ENCODE data around the gene SLC35D1.

SLC35D1 gene

DNA sequence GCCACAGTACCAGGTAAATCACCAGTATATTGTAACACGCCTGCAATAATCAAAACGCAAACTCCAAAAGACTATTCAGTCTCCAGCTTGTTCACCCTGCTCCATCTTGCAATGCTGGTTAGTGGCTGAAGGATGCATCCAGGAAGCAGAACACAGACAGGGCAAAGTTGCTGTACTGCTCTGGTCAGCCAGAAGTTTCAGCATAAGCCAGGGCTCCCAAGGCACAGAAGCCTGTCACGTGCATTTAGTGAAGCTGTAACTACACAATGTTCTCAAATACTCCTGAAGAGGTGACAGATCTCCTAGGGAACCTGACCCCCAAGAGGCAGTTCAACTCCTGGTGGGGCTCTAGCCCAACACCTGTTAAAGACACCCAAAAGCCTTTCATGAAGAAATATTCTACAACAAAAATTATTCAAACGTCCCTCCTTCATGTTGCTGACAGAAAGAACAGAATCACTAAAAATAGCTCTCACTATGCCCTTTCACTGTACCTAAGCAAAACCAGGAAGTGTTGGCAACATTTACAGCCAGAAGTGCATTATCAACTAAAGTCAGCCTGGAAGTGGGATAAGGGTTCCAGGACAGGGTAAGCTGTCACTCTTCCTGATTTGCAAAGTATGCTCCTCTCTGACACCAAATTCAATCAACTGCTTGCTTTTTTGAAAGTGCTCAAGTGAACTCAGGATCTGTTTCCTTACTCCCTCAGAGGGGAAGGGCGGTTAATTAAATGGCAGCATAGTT is 52.1 kb downstream of the SLC35D1 start:
- TF ChIP-seq, protein P1, sequence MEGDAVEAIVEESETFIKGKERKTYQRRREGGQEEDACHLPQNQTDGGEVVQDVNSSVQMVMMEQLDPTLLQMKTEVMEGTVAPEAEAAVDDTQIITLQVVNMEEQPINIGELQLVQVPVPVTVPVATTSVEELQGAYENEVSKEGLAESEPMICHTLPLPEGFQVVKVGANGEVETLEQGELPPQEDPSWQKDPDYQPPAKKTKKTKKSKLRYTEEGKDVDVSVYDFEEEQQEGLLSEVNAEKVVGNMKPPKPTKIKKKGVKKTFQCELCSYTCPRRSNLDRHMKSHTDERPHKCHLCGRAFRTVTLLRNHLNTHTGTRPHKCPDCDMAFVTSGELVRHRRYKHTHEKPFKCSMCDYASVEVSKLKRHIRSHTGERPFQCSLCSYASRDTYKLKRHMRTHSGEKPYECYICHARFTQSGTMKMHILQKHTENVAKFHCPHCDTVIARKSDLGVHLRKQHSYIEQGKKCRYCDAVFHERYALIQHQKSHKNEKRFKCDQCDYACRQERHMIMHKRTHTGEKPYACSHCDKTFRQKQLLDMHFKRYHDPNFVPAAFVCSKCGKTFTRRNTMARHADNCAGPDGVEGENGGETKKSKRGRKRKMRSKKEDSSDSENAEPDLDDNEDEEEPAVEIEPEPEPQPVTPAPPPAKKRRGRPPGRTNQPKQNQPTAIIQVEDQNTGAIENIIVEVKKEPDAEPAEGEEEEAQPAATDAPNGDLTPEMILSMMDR (conservative IDR thresholded peaks at IDR 0.05; ENCODE audit: low read length): no peak
- TF ChIP-seq EZH2phosphoT487 (IDR thresholded peaks at IDR 0.05; ENCODE audit: borderline replicate concordance): no peak
- H3K36me3 ChIP-seq (ENCODE audit: insufficient read depth, low read length): peaks cover 57% of the 10 kb centered on the region
- H3K27me3 ChIP-seq (ENCODE audit: insufficient read depth, low read length, poor library complexity, severe bottlenecking): no peaks in the 10 kb centered on the region
- H3K9me3 ChIP-seq (ENCODE audit: insufficient read depth, low read depth, low read length): no peaks in the 10 kb centered on the region
- H2AFZ ChIP-seq (ENCODE audit: low read length): no peak overlapping the region
- H3K79me2 ChIP-seq (ENCODE audit: insufficient read depth, low read length): 0 out of 2 replicates have a peak, but pooled peaks cover 4% of the 10 kb centered on the region
- H3K9me2 ChIP-seq (replicated peaks; ENCODE audit: low read depth, low read length): no peaks in the 10 kb centered on the region
- H3K4me2 ChIP-seq (ENCODE audit: low read depth, low read length, poor library complexity, severe bottlenecking): no peak overlapping the region
- peaks cover 8% of the 10 kb centered on the region; the same call in 1 of the 2 replicates for H3F3A ChIP-seq (ENCODE audit: low read depth)
- H3K4me3 ChIP-seq (ENCODE audit: low read length, poor library complexity, severe bottlenecking): no peak overlapping the region
- H3K9ac ChIP-seq (ENCODE audit: low read depth, low read length, poor library complexity, severe bottlenecking): no peak overlapping the region
- peaks cover 26% of the 10 kb centered on the region for H3K4me1 ChIP-seq (ENCODE audit: insufficient read depth, low read length, poor library complexity, severe bottlenecking)
- H4K20me1 ChIP-seq (ENCODE audit: insufficient read depth, low read length, poor library complexity, severe bottlenecking): no peaks in the 10 kb centered on the region

DNA sequence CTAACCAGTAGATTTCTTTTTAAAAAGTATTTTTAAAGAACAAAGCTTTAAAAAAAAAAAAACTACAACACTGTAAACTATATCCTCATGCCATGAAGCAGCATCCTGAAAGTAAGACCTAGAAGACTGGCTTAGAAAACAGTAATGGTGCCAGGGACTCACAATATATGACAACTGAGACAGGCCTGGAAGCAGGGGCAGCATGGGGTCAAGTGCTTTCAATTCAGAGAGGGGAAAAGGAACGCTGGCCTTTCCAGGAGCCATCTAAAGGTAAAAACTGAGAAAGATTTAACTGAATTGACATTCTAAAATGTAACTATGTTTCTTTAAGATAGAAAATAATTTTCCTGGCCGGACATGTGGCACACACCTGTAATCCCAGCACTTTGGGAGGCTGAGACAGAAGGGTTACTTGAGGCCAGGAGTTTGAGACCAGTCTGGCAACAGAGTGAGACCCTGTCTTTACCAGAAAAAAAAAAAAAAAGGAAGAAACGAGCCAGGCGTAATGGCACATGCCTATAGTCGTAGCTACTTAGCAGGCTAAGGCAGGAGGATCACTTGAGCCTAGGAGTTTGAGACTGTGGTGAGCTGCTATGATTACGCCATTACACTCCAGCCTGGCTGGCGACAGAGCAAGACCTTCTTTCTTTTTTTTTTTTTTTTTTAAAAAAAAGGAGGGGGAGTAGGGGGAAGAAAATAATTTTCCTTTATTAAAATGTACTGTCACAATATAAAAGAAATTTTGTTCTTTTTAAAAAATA is 54.1 kb downstream of the SLC35D1 start:
- no peak overlapping the region for H3K9ac ChIP-seq (ENCODE audit: low read depth, low read length, poor library complexity, severe bottlenecking)
- H3K79me2 ChIP-seq (ENCODE audit: insufficient read depth, low read length): 0 out of 2 replicates have a peak, but pooled peaks cover 4% of the 10 kb centered on the region
- H3F3A ChIP-seq (ENCODE audit: low read depth): peaks cover 8% of the 10 kb centered on the region; the same call in 1 of the 2 replicates
- peaks cover 54% of the 10 kb centered on the region for H3K36me3 ChIP-seq (ENCODE audit: insufficient read depth, low read length)
- H3K27me3 ChIP-seq (ENCODE audit: insufficient read depth, low read length, poor library complexity, severe bottlenecking): no peaks in the 10 kb centered on the region
- TF ChIP-seq EZH2phosphoT487 (IDR thresholded peaks at IDR 0.05; ENCODE audit: borderline replicate concordance): no peak
- TF ChIP-seq, protein P1 (conservative IDR thresholded peaks at IDR 0.05; ENCODE audit: low read length): no peak
- no peaks in the 10 kb centered on the region for H4K20me1 ChIP-seq (ENCODE audit: insufficient read depth, low read length, poor library complexity, severe bottlenecking)
- no peak overlapping the region for H3K4me3 ChIP-seq (ENCODE audit: low read length, poor library complexity, severe bottlenecking)
- peaks cover 26% of the 10 kb centered on the region for H3K4me1 ChIP-seq (ENCODE audit: insufficient read depth, low read length, poor library complexity, severe bottlenecking)
- H3K9me2 ChIP-seq (replicated peaks; ENCODE audit: low read depth, low read length): no peaks in the 10 kb centered on the region
- no peaks in the 10 kb centered on the region for H3K9me3 ChIP-seq (ENCODE audit: insufficient read depth, low read depth, low read length)
- H3K4me2 ChIP-seq (ENCODE audit: low read depth, low read length, poor library complexity, severe bottlenecking): peak overlapping the region; percentile 3
- H2AFZ ChIP-seq (ENCODE audit: low read length): no peak overlapping the region

DNA sequence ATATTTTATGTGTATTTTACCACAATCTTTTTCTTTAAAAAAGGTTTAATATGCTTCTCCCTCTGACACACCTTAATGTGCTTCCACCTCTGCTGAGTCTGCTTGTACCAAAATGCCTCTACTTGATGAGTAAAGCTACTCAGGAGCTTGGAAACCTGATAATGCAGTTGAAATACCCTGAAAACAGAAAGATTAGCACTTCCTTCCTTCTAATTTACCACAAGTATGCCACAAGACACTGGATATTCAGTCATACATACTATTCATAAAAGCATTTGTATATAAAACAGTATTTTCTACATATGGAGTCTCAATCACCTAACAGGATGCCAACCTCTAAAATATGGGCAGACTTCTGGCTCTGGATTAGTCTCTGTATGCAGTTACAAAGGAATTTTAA is 55.0 kb downstream of the SLC35D1 start:
- H3K27me3 ChIP-seq (ENCODE audit: insufficient read depth, low read length, poor library complexity, severe bottlenecking): no peaks in the 10 kb centered on the region
- H3K4me3 ChIP-seq (ENCODE audit: low read length, poor library complexity, severe bottlenecking): no peak overlapping the region
- H3K79me2 ChIP-seq (ENCODE audit: insufficient read depth, low read length): 0 out of 2 replicates have a peak, but pooled peaks cover 4% of the 10 kb centered on the region
- H3K4me2 ChIP-seq (ENCODE audit: low read depth, low read length, poor library complexity, severe bottlenecking): peak overlapping the region; percentile 15
- H3K36me3 ChIP-seq (ENCODE audit: insufficient read depth, low read length): peaks cover 45% of the 10 kb centered on the region
- no peak overlapping the region for H3K9ac ChIP-seq (ENCODE audit: low read depth, low read length, poor library complexity, severe bottlenecking)
- H3K9me2 ChIP-seq (replicated peaks; ENCODE audit: low read depth, low read length): no peaks in the 10 kb centered on the region
- no peaks in the 10 kb centered on the region for H4K20me1 ChIP-seq (ENCODE audit: insufficient read depth, low read length, poor library complexity, severe bottlenecking)
- no peaks in the 10 kb centered on the region for H3K9me3 ChIP-seq (ENCODE audit: insufficient read depth, low read depth, low read length)
- no peak overlapping the region for H2AFZ ChIP-seq (ENCODE audit: low read length)
- H3K4me1 ChIP-seq (ENCODE audit: insufficient read depth, low read length, poor library complexity, severe bottlenecking): peaks cover 26% of the 10 kb centered on the region
- TF ChIP-seq, protein P1 (conservative IDR thresholded peaks at IDR 0.05; ENCODE audit: low read length): no peak
- TF ChIP-seq EZH2phosphoT487 (IDR thresholded peaks at IDR 0.05; ENCODE audit: borderline replicate concordance): no peak
- peaks cover 8% of the 10 kb centered on the region; the same call in 1 of the 2 replicates for H3F3A ChIP-seq (ENCODE audit: low read depth)

Data from Loucy (cell line).